22Rv1 (cell line): ENCODE data around the gene ADH7.

Experiments
- CTCF ChIP-seq: fragments of 450-650 bp; IDR thresholded peaks from 2 replicates; pipeline ENCODE4 v1.5.1; 2017; ENCODE audit warnings: mild to moderate bottlenecking
- ZFX ChIP-seq: fragments of 450-650 bp; IDR thresholded peaks from 2 replicates; pipeline ENCODE4 v1.6.1; 2017; ENCODE audit warnings: antibody characterized with exemption, borderline replicate concordance

GRCh38 chr4:99471896-99472295 lies 36.8 kb upstream of the ADH7 start:
- TF ChIP-seq CTCF (no peak), ZFX (no peak)
